CD14-positive monocyte (primary cell): ENCODE results near the gene CACNA1C. TPM values are rescaled to one million over a fixed set of nuclear protein-coding genes. Genes with fewer than 3 reads are reported as not detected.

Experiments
- DNase-seq, 3 donors: peaks; one replicate each; pipeline ENCODE4 v3.0.0-alpha.2; 2011 to 2022
- H2AFZ ChIP-seq: 2 replicates; pipeline ENCODE4 v1.6.0; 2012; ENCODE audit warnings: mild to moderate bottlenecking, low read depth, low read length, inconsistent platforms; ENCODE audit not compliant: insufficient read depth, poor library complexity, severe bottlenecking
- H3K27ac ChIP-seq, 2 donors: 1 replicate in 1 of 2; 2 replicates in 1 of 2; pipeline ENCODE4 v1.5.1; 2012 to 2013; ENCODE audit warnings: low read length in 2 of 2, control low read depth in 1 of 2, inconsistent platforms in 1 of 2, low read depth in 1 of 2, mild to moderate bottlenecking in 1 of 2
- H3K27me3 ChIP-seq, 2 donors: one replicate each; pipeline versions ENCODE4 v1.6.0 to v1.6.1; 2011 to 2013; ENCODE audit warnings: low read length in 2 of 2; ENCODE audit not compliant: control insufficient read depth in 2 of 2, insufficient read depth in 2 of 2
- H3K36me3 ChIP-seq, 2 donors: replicated peaks in 1 of 2; 1 replicate in 1 of 2; 2 replicates in 1 of 2; pipeline versions ENCODE4 v1.5.1 to v1.6.1; 2012 to 2013; ENCODE audit warnings: low read length in 2 of 2, control low read depth in 1 of 2, inconsistent platforms in 1 of 2, mild to moderate bottlenecking in 1 of 2; ENCODE audit not compliant: insufficient read depth in 2 of 2, control insufficient read depth in 1 of 2
- H3K4me1 ChIP-seq, 2 donors: 1 replicate in 1 of 2; 2 replicates in 1 of 2; pipeline versions ENCODE4 v1.5.1 to v1.6.1; 2012 to 2013; ENCODE audit warnings: low read length in 2 of 2, control low read depth in 1 of 2, inconsistent platforms in 1 of 2, mild to moderate bottlenecking in 1 of 2, moderate library complexity in 1 of 2; ENCODE audit not compliant: insufficient read depth in 2 of 2, control insufficient read depth in 1 of 2
- H3K4me2 ChIP-seq: replicated peaks from 2 replicates; pipeline ENCODE3; 2012; ENCODE audit warnings: low read length, moderate library complexity, mild to moderate bottlenecking; ENCODE audit not compliant: poor library complexity, severe bottlenecking; ENCODE audit errors: extremely low read depth
- H3K4me3 ChIP-seq, 3 experiments: fragments of 200-600 bp in 1 of 3; sonication (generic) in 1 of 3; replicated peaks in 1 of 3; 1 replicate in 2 of 3; 2 replicates in 1 of 3; pipeline ENCODE4 v1.5.1; 2011 to 2013; ENCODE audit warnings: low read length in 3 of 3, mild to moderate bottlenecking in 3 of 3, control low read depth in 2 of 3, low read depth in 2 of 3, inconsistent platforms in 1 of 3, moderate library complexity in 1 of 3
- H3K79me2 ChIP-seq: 2 replicates; pipeline ENCODE4 v1.6.0; 2012; ENCODE audit warnings: mild to moderate bottlenecking, control low read depth, inconsistent platforms, low read length, moderate library complexity; ENCODE audit not compliant: insufficient read depth
- H3K9ac ChIP-seq: 2 replicates; pipeline ENCODE4 v1.6.0; 2017; ENCODE audit warnings: low read length, mild to moderate bottlenecking; ENCODE audit not compliant: insufficient read depth, poor library complexity, severe bottlenecking
- H3K9me3 ChIP-seq, 2 donors: replicated peaks in 1 of 2; 1 replicate in 1 of 2; 2 replicates in 1 of 2; pipeline versions ENCODE4 v1.5.1 to v1.6.1; 2012 to 2013; ENCODE audit warnings: low read length in 2 of 2, control low read depth in 1 of 2; ENCODE audit not compliant: control insufficient read depth in 1 of 2, insufficient read depth in 1 of 2
- H4K20me1 ChIP-seq: 2 replicates; pipeline ENCODE4 v1.6.0; 2012; ENCODE audit warnings: mild to moderate bottlenecking, low read length, control low read depth, moderate library complexity; ENCODE audit not compliant: insufficient read depth
- H3K27ac Mint-ChIP-seq, 7 donors: one replicate each; pipeline ENCODE4 v1.8.0; 2020; ENCODE audit warnings: mild to moderate bottlenecking in 7 of 7, mixed read lengths in 7 of 7, moderate library complexity in 6 of 7, inconsistent platforms in 2 of 7
- H3K27me3 Mint-ChIP-seq, 3 donors: one replicate each; pipeline ENCODE4 v1.8.0; 2021 to 2022; ENCODE audit warnings: low read depth in 3 of 3, mild to moderate bottlenecking in 3 of 3, mixed read lengths in 3 of 3, moderate library complexity in 3 of 3, inconsistent platforms in 1 of 3
- H3K36me3 Mint-ChIP-seq, 2 donors: one replicate each; pipeline ENCODE4 v1.8.0; 2020; ENCODE audit warnings: mixed read lengths in 2 of 2, inconsistent platforms in 1 of 2, mild to moderate bottlenecking in 1 of 2
- H3K4me1 Mint-ChIP-seq: one replicate; pipeline ENCODE4 v1.8.0; 2020; ENCODE audit warnings: mild to moderate bottlenecking, mixed read lengths
- H3K4me3 Mint-ChIP-seq, 2 donors: one replicate each; pipeline ENCODE4 v1.8.0; 2020; ENCODE audit warnings: mild to moderate bottlenecking in 2 of 2, mixed read lengths in 2 of 2, moderate library complexity in 1 of 2
- H3K9me3 Mint-ChIP-seq, 7 donors: one replicate each; pipeline ENCODE4 v1.8.0; 2020 to 2022; ENCODE audit warnings: mixed read lengths in 7 of 7, mild to moderate bottlenecking in 6 of 7, moderate library complexity in 6 of 7, inconsistent platforms in 2 of 7
- WGBS: methylation state at CpG from one replicate; pipeline ENCODE4 v1.1.5; 2013; ENCODE audit warnings: missing lambda C conversion rate; ENCODE audit not compliant: insufficient coverage; 5-methylcytosine and 5-hydroxymethylcytosine counted together
- intact Hi-C, 2 donors: fragments of 100-400 bp; cut with micrococcal nuclease; formaldehyde crosslinking; loops; one replicate each; pipeline versions ENCODE4 v1.15.0 to v1.15.1; 2023
- polyA plus RNA-seq, 3 donors: library from polyadenylated mRNA; depleted of rRNA in 1 of 3; unstranded in 2 of 3; stranded (reverse) in 1 of 3; fragments of 300-500 nt in 2 of 3; fragments of >200 nt in 1 of 3; fragmentation: Illumina TruSeq in 2 of 3; gene quantifications; 1 replicate in 2 of 3; 2 replicates in 1 of 3; pipeline ENCODE4 v1.2.3, GENCODE V29; 2012 to 2021
- TF ChIP-seq, protein P1 (sequence below): fragments of 200-600 bp; IDR thresholded peaks from one replicate; pipeline ENCODE4 v1.8.0; 2022; ENCODE audit warnings: antibody characterized with exemption, mild to moderate bottlenecking

The CACNA1C gene
- polyA plus RNA-seq, 3 donors = not detected

DNA sequence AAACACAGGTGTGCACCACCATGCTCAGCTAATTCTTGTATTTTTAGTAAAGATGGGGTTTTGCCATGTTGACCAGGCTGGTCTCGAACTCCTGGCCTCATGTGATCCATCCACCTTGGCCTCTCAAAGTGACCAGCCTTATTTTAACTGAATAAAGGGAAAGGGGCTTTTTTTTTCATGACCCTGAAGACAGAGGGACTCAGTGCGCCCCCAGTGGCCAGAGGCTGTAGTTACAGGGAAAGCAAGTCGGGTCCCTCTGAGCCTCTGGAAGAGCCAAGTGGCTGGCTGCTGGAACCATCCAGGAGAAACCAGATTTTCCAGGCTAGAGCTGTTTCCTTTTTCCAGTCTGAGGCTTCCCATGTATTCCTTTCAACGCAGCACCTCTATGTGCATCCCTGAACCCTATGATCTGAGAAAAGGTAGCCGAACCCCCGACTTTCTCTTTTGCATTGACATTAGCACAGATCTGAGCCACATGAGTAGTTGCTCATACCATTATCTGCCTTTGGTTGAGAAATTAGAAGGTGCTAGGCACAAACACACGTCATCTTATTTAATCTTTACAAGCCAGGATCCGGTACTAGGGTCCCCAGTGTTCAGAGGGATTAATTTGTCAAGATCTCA is 342.7 kb downstream of the CACNA1C start:
- H3K79me2 ChIP-seq = no peaks in the 10 kb centered on the region
- DNase-seq = peak; percentile 35 to 61 (median 54)
- H4K20me1 ChIP-seq = no peaks in the 10 kb centered on the region
- no peaks in the 10 kb centered on the region for H3K36me3 Mint-ChIP-seq
- H3K27me3 Mint-ChIP-seq = peaks cover 2 to 4% (median 4%) of the 10 kb centered on the region in 3 donors
- intact Hi-C loops = no loop called here
- no peaks in the 10 kb centered on the region for H3K9me3 ChIP-seq
- WGBS = 62% methylated on average over 5 of the region's 8 CpGs
- no peak overlapping the region for H2AFZ ChIP-seq
- H3K4me3 Mint-ChIP-seq = no peak overlapping the region
- H3K9ac ChIP-seq = no peak overlapping the region
- H3K9me3 Mint-ChIP-seq = no peaks in the 10 kb centered on the region
- no peak overlapping the region for H3K4me2 ChIP-seq
- no peak overlapping the region for H3K27ac ChIP-seq
- H3K4me1 Mint-ChIP-seq = no peaks in the 10 kb centered on the region
- H3K27ac Mint-ChIP-seq = no peak overlapping the region
- H3K27me3 ChIP-seq = no peaks in the 10 kb centered on the region
- H3K36me3 ChIP-seq = no peaks in the 10 kb centered on the region
- no peaks in the 10 kb centered on the region for H3K4me1 ChIP-seq
- TF ChIP-seq, protein P1, sequence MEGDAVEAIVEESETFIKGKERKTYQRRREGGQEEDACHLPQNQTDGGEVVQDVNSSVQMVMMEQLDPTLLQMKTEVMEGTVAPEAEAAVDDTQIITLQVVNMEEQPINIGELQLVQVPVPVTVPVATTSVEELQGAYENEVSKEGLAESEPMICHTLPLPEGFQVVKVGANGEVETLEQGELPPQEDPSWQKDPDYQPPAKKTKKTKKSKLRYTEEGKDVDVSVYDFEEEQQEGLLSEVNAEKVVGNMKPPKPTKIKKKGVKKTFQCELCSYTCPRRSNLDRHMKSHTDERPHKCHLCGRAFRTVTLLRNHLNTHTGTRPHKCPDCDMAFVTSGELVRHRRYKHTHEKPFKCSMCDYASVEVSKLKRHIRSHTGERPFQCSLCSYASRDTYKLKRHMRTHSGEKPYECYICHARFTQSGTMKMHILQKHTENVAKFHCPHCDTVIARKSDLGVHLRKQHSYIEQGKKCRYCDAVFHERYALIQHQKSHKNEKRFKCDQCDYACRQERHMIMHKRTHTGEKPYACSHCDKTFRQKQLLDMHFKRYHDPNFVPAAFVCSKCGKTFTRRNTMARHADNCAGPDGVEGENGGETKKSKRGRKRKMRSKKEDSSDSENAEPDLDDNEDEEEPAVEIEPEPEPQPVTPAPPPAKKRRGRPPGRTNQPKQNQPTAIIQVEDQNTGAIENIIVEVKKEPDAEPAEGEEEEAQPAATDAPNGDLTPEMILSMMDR = peak; percentile 97
- no peak overlapping the region for H3K4me3 ChIP-seq

- TF ChIP-seq, protein P1 = no peak
- no peak overlapping the region for H2AFZ ChIP-seq
- H4K20me1 ChIP-seq = no peaks in the 10 kb centered on the region
- intact Hi-C loops = no loop called here
- H3K9me3 ChIP-seq = no peaks in the 10 kb centered on the region
- H3K36me3 ChIP-seq = no peaks in the 10 kb centered on the region
- no peaks in the 10 kb centered on the region for H3K4me1 ChIP-seq
- Mint-ChIP-seq H3K4me3 (no peak overlapping the region), H3K27ac (no peak overlapping the region), H3K4me1 (no peaks in the 10 kb centered on the region), H3K9me3 (no peaks in the 10 kb centered on the region), H3K36me3 (no peaks in the 10 kb centered on the region), H3K27me3 (peaks cover 1 to 5% (median 2%) of the 10 kb centered on the region in 3 donors)
- no peak for DNase-seq
- WGBS = 98% methylated on average over 5 of the region's 6 CpGs
- H3K27ac ChIP-seq = no peak overlapping the region
- H3K27me3 ChIP-seq = no peaks in the 10 kb centered on the region
- H3K4me2 ChIP-seq = no peak overlapping the region
- no peak overlapping the region for H3K9ac ChIP-seq
- H3K4me3 ChIP-seq = no peak overlapping the region
- H3K79me2 ChIP-seq = no peaks in the 10 kb centered on the region
Observed at GRCh38 chr12:2396448-2396871, 343.7 kb downstream of the CACNA1C start.
